IMR-90 (cell line): Measurements from ENCODE around the gene RNU6-7. TPM values are rescaled to one million over a fixed set of nuclear protein-coding genes. Genes with fewer than 3 reads are reported as not detected.

Experiments
- ATAC-seq: fragments of 200-7000 bp; cut with Tn5 transposase; 2 replicates; pipeline ENCODE4 v1.9.1; 2020; ENCODE audit warnings: low read depth, mild to moderate bottlenecking, moderate library complexity
- Bru-seq: library from RNA; stranded (reverse); fragments of 400-500 nt; gene quantifications from one replicate; lab custom pipeline; 2021; lab: Mats Ljungman, UMichigan
- BruChase-seq, 2 experiments: library from RNA; stranded (reverse); fragments of 400-500 nt; gene quantifications; one replicate each; lab custom pipeline; 2021; lab: Mats Ljungman, UMichigan
- BruUV-seq: library from RNA; stranded (reverse); fragments of 400-500 nt; replicated peaks from 2 replicates; lab custom pipeline; 2021; lab: Mats Ljungman, UMichigan
- CTCF ChIA-PET: fragments of 300-600 bp; formaldehyde crosslinking; extraction: SDS; loops from one replicate; lab custom pipeline; 2021; ENCODE audit warnings: antibody characterized with exemption; lab: Yijun Ruan, JAX
- POLR2A ChIA-PET: fragments of 300-600 bp; sonication (Branson Sonifier 250); formaldehyde crosslinking; loops from one replicate; lab custom pipeline; 2022; ENCODE audit warnings: antibody characterized with exemption; ENCODE audit not compliant: unreplicated experiment; lab: Charles Lee
- DNase-seq: peaks from one replicate; pipeline ENCODE4 v3.0.0; 2013
- H2AFZ ChIP-seq: replicated peaks from 2 replicates; pipeline ENCODE3; 2013; ENCODE audit warnings: low read length, mild to moderate bottlenecking; ENCODE audit not compliant: poor library complexity
- H2AK5ac ChIP-seq: 2 replicates; pipeline ENCODE4 v1.6.1; 2013; ENCODE audit warnings: low read depth, low read length, inconsistent platforms
- H2AK9ac ChIP-seq: replicated peaks from 2 replicates; pipeline ENCODE3; 2013; ENCODE audit warnings: mild to moderate bottlenecking, low read depth, low read length, moderate library complexity; ENCODE audit not compliant: poor library complexity
- H2BK120ac ChIP-seq: 2 replicates; pipeline ENCODE4 v1.6.1; 2013; ENCODE audit warnings: low read depth, low read length, inconsistent platforms
- H2BK15ac ChIP-seq: 3 replicates; pipeline ENCODE4 v1.6.1; 2013; ENCODE audit warnings: low read depth, low read length, inconsistent platforms
- H2BK20ac ChIP-seq: 2 replicates; pipeline ENCODE4 v1.6.1; 2013; ENCODE audit warnings: low read depth, mild to moderate bottlenecking, inconsistent platforms, low read length, moderate library complexity
- H2BK5ac ChIP-seq: 2 replicates; pipeline ENCODE4 v1.6.1; 2013; ENCODE audit warnings: mild to moderate bottlenecking, low read depth, low read length, inconsistent platforms; ENCODE audit not compliant: poor library complexity, severe bottlenecking
- H3K14ac ChIP-seq: replicated peaks from 2 replicates; pipeline ENCODE4 v1.6.1; 2013; ENCODE audit warnings: low read depth, low read length, inconsistent platforms
- H3K18ac ChIP-seq: 2 replicates; pipeline ENCODE4 v1.6.1; 2013; ENCODE audit warnings: low read depth, low read length, control low read depth
- H3K23ac ChIP-seq: 2 replicates; pipeline ENCODE4 v1.6.1; 2013; ENCODE audit warnings: low read depth, low read length, inconsistent platforms
- H3K27ac ChIP-seq: 2 replicates; pipeline ENCODE4 v1.5.1; 2013; ENCODE audit warnings: mild to moderate bottlenecking, control low read depth, low read length; ENCODE audit not compliant: insufficient read depth
- H3K27me3 ChIP-seq: 2 replicates; pipeline ENCODE4 v1.6.1; 2013; ENCODE audit warnings: low read length; ENCODE audit not compliant: control insufficient read depth, insufficient read depth
- H3K36me3 ChIP-seq: 2 replicates; pipeline ENCODE4 v1.6.1; 2013; ENCODE audit warnings: low read length, mixed read lengths; ENCODE audit not compliant: control insufficient read depth, insufficient read depth
- H3K4ac ChIP-seq: 2 replicates; pipeline ENCODE4 v1.6.1; 2013; ENCODE audit warnings: low read depth, low read length, inconsistent platforms
- H3K4me1 ChIP-seq: 2 replicates; pipeline ENCODE4 v1.6.1; 2013; ENCODE audit warnings: low read length, mixed read lengths; ENCODE audit not compliant: control insufficient read depth, insufficient read depth
- H3K4me2 ChIP-seq: 2 replicates; pipeline ENCODE4 v1.6.1; 2013; ENCODE audit warnings: low read depth, mild to moderate bottlenecking, control low read depth, low read length, moderate library complexity
- H3K4me3 ChIP-seq: 2 replicates; pipeline ENCODE4 v1.5.1; 2013; ENCODE audit warnings: low read depth, mild to moderate bottlenecking, control low read depth, low read length, moderate library complexity; ENCODE audit not compliant: insufficient read depth
- H3K56ac ChIP-seq: 2 replicates; pipeline ENCODE4 v1.6.1; 2013; ENCODE audit warnings: low read length, inconsistent platforms; ENCODE audit not compliant: insufficient read depth; ENCODE audit errors: extremely low read depth
- H3K79me1 ChIP-seq, 2 experiments: 2 replicates each; pipeline ENCODE4 v1.6.1; 2013; ENCODE audit warnings: low read length in 2 of 2, inconsistent platforms in 1 of 2, low read depth in 1 of 2
- H3K9ac ChIP-seq: 2 replicates; pipeline ENCODE4 v1.6.1; 2013; ENCODE audit warnings: low read depth, low read length, control low read depth
- H3K9me1 ChIP-seq: 2 replicates; pipeline ENCODE4 v1.6.1; 2013; ENCODE audit warnings: low read length, inconsistent platforms; ENCODE audit not compliant: insufficient read depth
- H3K9me3 ChIP-seq: 2 replicates; pipeline ENCODE4 v1.6.1; 2013; ENCODE audit warnings: low read length; ENCODE audit not compliant: control insufficient read depth, insufficient read depth
- H4K20me1 ChIP-seq: 2 replicates; pipeline ENCODE4 v1.6.1; 2013; ENCODE audit warnings: low read length, inconsistent platforms; ENCODE audit not compliant: insufficient read depth
- H4K5ac ChIP-seq: 2 replicates; pipeline ENCODE4 v1.6.1; 2013; ENCODE audit warnings: mild to moderate bottlenecking, low read depth, low read length, control low read depth
- H4K8ac ChIP-seq, 2 experiments: 2 replicates each; pipeline ENCODE4 v1.6.1; 2013; ENCODE audit warnings: low read depth in 2 of 2, low read length in 2 of 2, control low read depth in 1 of 2, inconsistent platforms in 1 of 2
- H4K91ac ChIP-seq: 2 replicates; pipeline ENCODE4 v1.6.1; 2013; ENCODE audit warnings: low read depth, low read length, inconsistent platforms; ENCODE audit not compliant: insufficient read depth
- CEBPB ChIP-seq: IDR thresholded peaks from 2 replicates; pipeline ENCODE4 v1.6.1; 2012; ENCODE audit warnings: low read depth, low read length, improper control_type of control experiment
- CTCF ChIP-seq: conservative IDR thresholded peaks from 2 replicates; pipeline ENCODE4 v1.5.1; 2012; ENCODE audit warnings: mild to moderate bottlenecking, low read depth, low read length, improper control_type of control experiment
- ELK1 ChIP-seq: fragments of 150-350 bp; IDR thresholded peaks from 2 replicates; pipeline ENCODE4 v1.6.1; 2016; ENCODE audit warnings: low read depth, mild to moderate bottlenecking, low read length, moderate library complexity, borderline replicate concordance
- MAFK ChIP-seq: IDR thresholded peaks from 2 replicates; pipeline ENCODE4 v1.6.1; 2012; ENCODE audit warnings: low read depth, low read length, improper control_type of control experiment
- RFX5 ChIP-seq: IDR thresholded peaks from 2 replicates; pipeline ENCODE4 v1.8.0; 2012; ENCODE audit warnings: low read depth, mild to moderate bottlenecking, low read length, moderate library complexity
- WGBS, 2 experiments: methylation state at CpG; one replicate each; pipeline versions ENCODE4 v1.1.5 to v1.1.7; 2013; ENCODE audit warnings: missing lambda C conversion rate in 2 of 2; ENCODE audit not compliant: insufficient read length in 1 of 2; ENCODE audit errors: extremely low coverage in 2 of 2; 5-methylcytosine and 5-hydroxymethylcytosine counted together
- dilution Hi-C: fragments of 300-500 bp; cut with HindIII; formaldehyde crosslinking; loops from one replicate; pipeline ENCODE4 v1.14.3; 2018; ENCODE audit warnings: low sequenced_read_pairs; ENCODE audit not compliant: unreplicated experiment
- in situ Hi-C: fragments of 300-500 bp; cut with MboI; formaldehyde crosslinking; loops from 3 replicates; pipeline ENCODE4 v1.14.3; 2019; ENCODE audit warnings: low sequenced_read_pairs, inconsistent platforms, mixed read lengths
- intact Hi-C: fragments of 100-400 bp; cut with micrococcal nuclease; formaldehyde crosslinking; loops from 2 replicates; pipeline ENCODE4 v1.10.0; 2022
- long read RNA-seq: library from polyadenylated mRNA; unstranded; transcript quantifications from one replicate; pipeline ENCODE4 v2.0.0, GENCODE V29; 2021; ENCODE audit not compliant: unreplicated experiment
- polyA plus RNA-seq, 3 experiments: library from polyadenylated mRNA; depleted of rRNA; stranded (reverse); fragments of >200 nt; gene quantifications; 2 replicates each; pipeline ENCODE4 v1.2.3, GENCODE V29; 2012; ENCODE audit warnings: low replicate concordance in 1 of 3
- total RNA-seq: library from RNA; depleted of rRNA; stranded (reverse); fragments of >200 nt; gene quantifications from 2 replicates; pipeline ENCODE4 v1.2.3, GENCODE V29; 2012; rRNA removed

Gene RNU6-7
- total RNA-seq (not detected in 2 replicates), polyA plus RNA-seq (2012; rRNA removed) (not detected in 2 replicates), Bru-seq, nascent RNA (not detected), BruChase-seq, experiment 1, labeled RNA remaining after a 6-hour chase (not detected), BruChase-seq, experiment 2, labeled RNA remaining after a 2-hour chase (not detected)
- polyA plus RNA-seq (2012; cell fraction: cytosol; rRNA removed), result not detected in 2 replicates
- not detected in 2 replicates for polyA plus RNA-seq (2012; cell fraction: nucleus; rRNA removed; ENCODE audit: low replicate concordance)
- long read RNA-seq, result 0 reads

- TF ChIP-seq RFX5 (no peak), CTCF (no peak), CEBPB (no peak), ELK1 (no peak), MAFK (no peak)
- Histone ChIP-seq H3K4me1 (no peaks in the 10 kb centered on the region), H2AFZ (peak within 1 kb of the TSS; percentile 99), H4K5ac (no peak within 1 kb of the TSS), H3K27me3 (peaks cover 2% of the 10 kb centered on the region), H3K4me2 (peak within 1 kb of the TSS; percentile 91), H4K91ac (no peak within 1 kb of the TSS), H2AK9ac (peak within 1 kb of the TSS; percentile 88), H3K4me3 (peak within 1 kb of the TSS; percentile 67), H4K8ac (peak within 1 kb of the TSS in 1 of 2 experiments; percentile 58; a peak in 1 of 4 replicates), H3K9me1 (peaks cover 6% of the 10 kb centered on the region; the same call in 1 of the 2 replicates), H2BK20ac (no peak within 1 kb of the TSS), H3K4ac (peak within 1 kb of the TSS; percentile 16), H3K9ac (peak within 1 kb of the TSS; percentile 46), H3K36me3 (no peaks in the 10 kb centered on the region), H3K56ac (no peak within 1 kb of the TSS), H3K23ac (no peak within 1 kb of the TSS), H3K27ac (no peak within 1 kb of the TSS), H2BK5ac (no peak within 1 kb of the TSS), H3K14ac (no peak within 1 kb of the TSS), H3K9me3 (no peaks in the 10 kb centered on the region), H2AK5ac (no peak within 1 kb of the TSS), H4K20me1 (no peaks in the 10 kb centered on the region; the same call in 1 of the 2 replicates), H2BK120ac (no peak within 1 kb of the TSS), H3K18ac (no peak within 1 kb of the TSS), H3K79me1 (no peaks in the 10 kb centered on the region), H2BK15ac (no peak within 1 kb of the TSS; the same call in 2 of the 3 replicates)
- DNase-seq (peak; percentile 17), ATAC-seq (peak; percentile 1; the same call in 1 of the 2 replicates)
- WGBS, 2 experiments, result 9% methylated on average over 13 of the region's 40 CpGs; no CpG with 5 or more reads in 1 of the 2 experiments
- intact Hi-C loops, result loop anchor here (2.0 to 5.0 kb wide), 3 partner anchors 125 to 359 kb away; partner anchors contain the start of gene ARHGAP5
- ChIA-PET CTCF (no interaction called here), POLR2A (no interaction called here)
- BruUV-seq, result no TSS peak
- dilution Hi-C loops, result no loop called here
- in situ Hi-C loops, result no loop called here
These were observed at the start of gene RNU6-7 for GRCh38 chr14:32201816-32202490. Gene RNU6-7, plus strand, starts transcription at chr14:32202045.
